NK-92 (cell line): ENCODE results near the gene NCOA5.

Source experiments
- DNase-seq: peaks from one replicate; lab custom pipeline; 2025; ENCODE audit not compliant: unreplicated experiment; lab: John Stamatoyannopoulos, UW

The NCOA5 gene

DNA sequence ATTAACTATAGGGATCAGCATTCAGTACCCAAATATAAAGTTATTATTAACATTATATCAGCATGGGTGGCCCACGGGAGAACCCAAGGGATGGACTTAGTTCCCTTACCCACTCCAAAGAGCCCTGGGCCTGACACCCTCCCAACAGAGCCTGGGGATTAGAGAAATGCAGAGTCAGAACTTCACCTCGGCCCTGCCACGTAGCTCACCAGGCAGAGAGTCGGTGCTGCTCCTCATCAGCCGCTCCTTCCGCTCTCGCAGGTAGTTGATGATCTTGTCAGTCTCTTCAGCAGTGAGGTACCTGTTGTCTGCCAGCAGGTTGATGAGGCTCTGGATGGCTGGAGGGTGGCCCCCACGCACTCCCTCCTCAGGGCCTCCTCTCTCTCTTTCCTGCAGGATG is 26.6 kb downstream of the NCOA5 start:
- DNase-seq, result no peak

DNA sequence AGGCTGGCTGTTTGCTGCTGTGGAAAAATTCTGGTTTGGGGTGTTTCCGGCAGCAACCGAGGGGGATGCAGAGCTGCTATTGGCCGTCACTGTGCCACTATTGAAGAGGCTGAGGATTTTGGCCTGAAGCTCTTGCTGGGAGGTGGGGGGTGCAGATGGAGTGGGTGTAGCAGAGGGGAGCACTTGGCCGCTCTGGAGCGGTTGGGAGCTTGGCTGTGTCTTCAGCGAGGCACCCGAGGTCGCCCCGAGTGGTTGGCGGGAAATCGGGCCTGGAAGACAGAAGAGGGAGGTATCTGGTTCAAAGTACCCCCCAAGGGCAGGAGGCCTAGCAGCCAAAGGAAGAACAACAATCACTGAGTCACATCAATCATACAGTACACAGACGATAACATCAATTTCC is 27.1 kb downstream of the NCOA5 start:
- no peak for DNase-seq

DNA sequence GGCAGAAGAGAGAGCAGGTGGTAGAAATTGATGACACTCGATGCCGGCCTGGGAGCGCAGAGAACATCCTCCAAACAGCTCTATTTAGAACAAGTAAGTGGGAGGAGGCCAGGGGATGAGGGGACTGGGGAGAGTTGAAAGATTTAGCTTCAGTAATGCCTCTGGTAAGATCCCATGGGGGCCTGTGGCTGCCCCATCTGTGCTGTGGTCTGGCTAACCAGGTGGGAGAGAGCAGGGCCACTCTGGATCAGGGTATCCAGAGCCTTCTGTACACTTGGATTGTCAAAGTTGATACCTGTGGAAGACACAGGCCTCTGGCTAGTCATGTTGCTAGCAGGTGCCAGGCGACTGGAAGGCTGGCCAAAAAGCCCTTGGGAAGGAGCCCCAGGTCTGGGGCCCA is 27.6 kb downstream of the NCOA5 start:
- no peak for DNase-seq

DNA sequence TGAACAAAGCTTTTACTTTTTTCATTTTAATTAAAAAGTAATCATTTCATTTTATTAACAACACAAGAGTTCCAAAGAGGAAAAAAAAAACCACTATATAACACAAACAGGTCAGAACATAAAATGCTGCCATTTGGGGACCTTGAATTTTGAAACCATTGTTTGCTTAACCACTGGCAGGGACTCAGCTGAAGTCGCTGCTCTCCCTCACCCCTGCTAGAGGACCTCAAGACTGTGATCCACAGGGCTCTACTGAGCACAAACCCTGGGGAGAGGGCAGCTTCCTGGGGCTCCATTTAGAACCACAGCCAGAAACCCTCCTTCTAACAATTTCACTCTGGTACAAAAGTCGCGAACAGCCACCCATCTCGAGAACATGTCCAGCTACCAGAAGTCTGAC is 28.8 kb downstream of the NCOA5 start:
- no peak for DNase-seq

DNA sequence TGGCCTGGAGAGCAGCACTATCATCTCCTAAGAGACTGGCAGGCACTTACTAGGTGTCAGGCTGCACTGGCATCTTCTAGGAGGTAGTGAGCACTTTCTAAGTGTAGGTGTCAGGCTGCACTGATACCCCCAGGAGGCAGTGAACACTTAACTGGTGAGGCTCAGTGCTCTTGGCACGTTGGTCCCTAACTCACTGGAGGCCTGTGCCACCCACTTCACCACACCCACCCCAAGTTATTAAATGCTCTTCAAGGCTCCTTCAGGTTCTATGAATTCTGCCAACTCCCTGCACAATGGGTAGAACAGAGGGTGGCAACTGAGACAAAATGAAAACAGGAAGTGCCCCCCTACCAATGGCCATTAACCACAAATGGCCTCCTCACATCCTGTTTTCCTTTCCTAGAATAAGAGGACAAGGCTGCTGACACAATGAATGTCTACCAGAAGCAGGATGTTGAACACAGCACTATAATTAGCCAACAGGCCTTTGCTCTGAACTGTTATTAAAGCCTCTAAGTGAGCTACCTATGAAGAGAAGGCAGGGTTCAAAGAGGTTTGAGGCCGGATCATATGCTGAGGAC is 29.4 kb downstream of the NCOA5 start:
- no peak for DNase-seq

DNA sequence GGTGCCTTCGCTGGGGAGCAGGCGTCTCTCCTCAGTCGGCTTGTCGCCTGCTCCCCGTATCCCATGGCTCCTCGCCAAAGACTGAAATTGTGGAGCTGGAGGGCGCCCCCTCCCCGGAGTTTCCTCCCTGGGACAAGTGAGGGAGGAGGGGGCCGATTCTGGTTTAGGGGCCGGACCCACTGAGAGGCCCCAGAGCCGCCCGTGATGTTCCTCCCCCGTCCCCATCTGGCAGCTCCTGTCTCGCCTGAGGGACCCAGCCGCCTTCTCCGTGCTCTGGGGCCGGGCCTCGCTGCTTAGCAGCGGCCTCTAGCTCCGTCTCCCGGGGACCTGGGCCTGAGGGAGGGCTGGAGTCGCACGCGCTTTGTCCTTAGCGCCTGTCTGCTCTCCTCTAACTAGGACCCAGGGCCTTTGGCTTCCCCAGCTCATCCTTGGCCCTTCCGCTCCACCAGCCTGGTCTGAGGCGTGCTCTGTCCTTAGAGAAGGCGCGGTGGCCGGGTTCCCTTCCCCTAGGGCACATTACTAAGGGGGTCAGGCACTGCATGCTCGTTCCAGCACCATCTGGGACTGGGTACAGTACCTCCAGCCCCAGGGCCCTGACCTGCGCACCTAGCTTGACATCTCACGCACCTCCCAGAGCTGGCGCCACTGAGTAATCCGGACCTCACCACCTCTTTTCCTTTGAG is 31.0 kb downstream of the NCOA5 start:
- no peak for DNase-seq

DNA sequence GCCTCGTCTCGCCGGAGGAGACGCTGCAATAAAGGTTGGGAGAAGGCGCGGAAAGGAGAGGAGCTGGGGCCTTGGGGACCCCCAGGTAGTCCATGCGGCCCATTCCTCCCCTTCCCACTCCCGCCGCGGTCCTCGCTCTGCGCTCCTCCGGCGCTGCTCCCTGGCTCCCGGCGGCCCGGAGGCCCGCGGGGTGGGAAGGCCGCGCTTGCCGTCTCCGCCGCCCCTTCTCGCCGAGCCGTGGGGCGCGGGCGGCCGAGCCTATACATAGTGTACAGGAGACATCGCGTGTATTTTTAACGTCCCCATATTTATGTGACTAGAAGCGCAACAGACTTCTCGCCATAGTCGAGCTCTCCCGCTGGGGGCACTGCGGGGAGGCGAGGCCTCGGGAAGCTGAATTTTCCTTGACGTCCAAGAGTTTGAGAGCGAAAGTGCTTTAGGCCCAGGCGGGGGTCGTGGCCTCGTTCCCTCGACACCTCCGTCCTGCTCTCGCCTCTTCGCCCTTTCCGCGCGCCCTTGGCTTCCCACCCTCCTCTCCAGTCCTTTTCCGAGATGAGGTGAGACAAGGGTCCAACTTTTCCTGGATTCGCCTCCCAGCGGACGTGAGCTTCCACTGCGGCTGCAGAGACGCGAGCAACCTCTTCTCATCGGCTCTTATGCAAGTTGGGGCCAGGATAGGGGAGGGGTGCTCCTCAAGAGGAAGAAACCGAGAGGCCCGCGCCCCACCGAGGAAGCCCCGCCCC is 31.7 kb downstream of the NCOA5 start:
- no peak for DNase-seq

DNA sequence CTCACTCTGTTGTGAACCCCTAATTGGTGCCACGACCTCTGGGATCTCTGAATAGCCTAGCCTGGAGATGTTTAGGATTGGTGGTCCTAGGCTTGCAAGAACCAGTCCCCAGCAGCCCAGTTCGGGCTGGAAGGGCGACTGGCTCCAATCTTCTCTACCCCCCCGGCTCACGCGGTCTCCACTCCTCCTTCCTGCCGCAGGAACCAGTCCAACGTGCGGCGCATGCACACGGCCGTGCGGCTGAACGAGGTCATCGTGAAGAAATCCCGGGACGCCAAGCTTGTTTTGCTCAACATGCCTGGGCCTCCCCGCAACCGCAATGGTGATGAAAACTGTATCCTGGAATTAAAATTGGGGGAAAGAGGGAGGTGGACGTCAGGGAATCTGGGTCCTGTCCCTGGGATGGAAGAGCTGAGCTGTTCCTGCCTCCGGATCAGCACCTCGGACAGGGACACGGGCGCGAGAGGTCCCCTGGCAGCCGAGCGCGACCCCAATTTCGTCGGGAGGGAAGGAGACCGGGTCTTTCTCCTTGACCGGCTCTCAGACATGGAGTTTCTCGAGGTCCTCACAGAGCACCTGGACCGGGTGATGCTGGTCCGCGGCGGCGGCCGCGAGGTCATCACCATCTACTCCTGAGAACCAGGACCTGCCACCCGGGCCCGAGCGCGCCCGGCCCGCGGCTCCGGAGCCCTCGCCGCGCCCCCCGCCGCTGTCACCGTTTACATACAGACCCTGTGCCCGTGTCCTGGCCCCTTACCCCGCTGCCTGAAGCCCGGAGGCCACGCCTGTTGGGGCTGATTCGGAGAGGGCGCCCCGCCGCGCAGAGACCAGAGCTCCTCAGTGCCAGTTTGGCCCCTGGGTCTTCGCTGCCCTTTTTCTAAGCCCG is 32.5 kb downstream of the NCOA5 start:
- no peak for DNase-seq

DNA sequence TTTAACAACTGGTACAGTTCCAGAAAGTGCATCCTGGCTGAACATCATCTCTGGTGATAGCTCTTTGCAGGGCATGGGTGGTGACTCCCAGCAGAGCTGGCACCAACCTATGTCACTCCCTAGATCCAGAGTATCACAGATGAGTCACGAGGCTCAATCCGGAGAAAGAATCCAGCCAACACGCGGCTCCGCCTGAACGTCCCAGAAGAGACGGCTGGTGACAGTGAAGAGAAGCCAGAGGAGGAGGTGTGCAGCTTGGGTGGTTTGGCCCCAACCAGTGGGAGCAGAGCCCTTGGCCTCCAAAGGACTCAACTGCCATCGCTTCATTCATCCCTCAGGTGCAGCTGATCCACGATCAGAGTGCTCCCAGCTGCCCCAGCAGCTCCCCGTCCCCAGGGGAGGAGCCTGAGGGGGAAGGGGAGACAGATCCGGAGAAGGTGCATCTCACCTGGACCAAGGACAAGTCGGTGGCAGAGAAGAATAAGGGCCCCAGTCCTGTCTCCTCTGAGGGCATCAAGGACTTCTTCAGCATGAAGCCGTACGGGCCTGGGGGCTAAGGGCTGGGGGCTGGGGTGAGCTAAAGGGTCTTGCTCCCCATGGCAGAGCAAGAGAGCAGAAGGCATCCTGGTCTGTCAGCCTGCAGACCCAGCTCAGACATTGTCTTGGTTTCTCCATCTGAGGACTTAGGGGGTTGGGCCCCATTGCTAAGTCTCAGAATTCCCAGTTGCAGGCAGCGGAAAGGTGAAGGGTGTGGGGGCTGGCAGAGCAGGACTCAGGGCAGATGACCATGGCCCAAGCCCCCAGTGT is 33.5 kb downstream of the NCOA5 start:
- no peak for DNase-seq

DNA sequence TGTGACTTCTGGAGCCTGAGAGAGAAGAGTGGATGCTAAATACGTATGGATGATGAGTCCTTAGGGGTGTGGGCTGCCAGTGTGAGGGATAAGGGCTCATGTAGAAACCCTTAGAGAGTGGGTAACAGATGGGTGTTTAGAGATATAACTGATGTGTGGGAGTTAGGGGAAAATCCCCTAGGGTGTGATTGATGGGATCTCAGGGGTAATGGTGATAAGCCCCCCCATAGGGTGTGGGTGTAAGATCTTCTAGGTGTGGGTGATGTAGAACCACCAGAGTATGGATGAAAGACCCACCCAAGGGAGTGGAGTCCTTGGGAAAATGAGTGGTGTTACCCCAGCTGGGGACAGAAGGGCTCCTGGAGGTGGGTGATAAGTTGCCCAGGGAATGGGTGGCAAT is 34.5 kb downstream of the NCOA5 start:
- no peak for DNase-seq

DNA sequence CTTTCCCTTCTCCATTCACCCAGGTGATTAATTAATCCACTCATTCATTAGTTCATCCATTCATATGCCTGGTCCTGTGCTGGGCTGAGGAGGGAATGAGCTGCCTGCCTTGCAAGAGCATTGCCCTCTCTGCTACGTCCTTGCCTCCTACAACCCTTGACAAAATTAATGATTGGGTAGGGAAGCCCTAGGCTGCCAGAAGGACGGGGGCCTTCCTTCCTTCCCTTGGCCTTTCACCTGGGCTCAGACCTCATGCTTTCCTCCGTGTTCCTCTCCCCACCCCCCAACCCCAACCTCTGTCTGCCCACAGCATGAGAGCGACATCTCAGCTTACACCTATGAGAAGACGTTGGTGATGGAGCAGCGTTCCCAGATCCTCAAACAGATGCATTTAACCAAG is 35.2 kb downstream of the NCOA5 start:
- no peak for DNase-seq

DNA sequence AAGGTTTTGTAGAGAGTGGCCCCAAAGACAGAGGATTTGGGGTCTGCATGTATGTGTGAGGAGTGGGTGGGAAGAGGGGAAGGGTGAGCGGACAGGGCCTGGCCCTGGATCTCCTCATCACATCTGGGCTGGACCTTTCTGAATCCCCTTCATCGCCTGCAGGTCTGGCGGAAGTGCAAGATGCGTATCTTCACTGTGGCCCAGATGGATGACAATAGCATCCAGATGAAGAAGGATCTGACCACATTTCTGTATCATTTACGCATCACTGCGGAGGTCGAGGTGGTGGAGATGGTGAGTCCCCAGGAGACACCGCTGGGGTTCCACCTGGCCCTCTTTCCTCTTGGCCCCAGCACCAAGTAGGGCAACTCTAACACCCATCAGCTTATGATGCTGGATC is 36.3 kb downstream of the NCOA5 start:
- no peak for DNase-seq

DNA sequence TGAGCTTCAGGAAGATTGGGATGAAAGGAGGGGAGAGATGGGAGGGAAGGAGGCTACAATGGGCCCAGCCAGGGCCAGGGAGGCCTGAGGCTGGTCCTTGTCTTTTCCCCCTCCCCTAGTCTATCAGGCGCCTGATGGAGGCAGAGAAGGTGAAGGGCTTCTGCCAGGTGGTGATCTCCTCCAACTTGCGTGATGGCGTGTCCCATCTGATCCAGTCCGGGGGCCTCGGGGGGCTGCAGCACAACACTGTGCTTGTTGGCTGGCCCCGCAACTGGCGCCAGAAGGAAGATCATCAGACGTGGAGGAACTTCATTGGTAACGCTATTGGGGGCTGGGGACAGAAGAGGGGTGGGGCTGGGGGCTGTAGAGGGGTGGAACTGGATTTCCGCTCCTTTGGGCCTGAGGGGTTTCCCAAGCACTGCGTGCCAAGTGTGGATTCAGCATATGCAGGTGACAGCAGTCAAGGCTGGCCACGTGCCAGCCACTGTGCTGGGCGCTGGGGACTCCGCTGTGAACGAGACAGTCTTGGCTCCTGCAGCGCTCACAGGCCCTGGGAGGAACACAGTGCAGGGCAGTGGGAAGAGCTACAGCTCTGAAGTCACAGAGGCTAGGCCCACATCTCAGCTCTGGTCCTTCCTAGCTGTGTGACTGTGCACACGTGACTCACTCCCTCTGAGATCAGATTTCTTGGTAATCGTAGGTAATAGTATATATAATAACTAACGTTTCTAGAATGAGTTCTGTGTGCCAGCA is 38.0 kb downstream of the NCOA5 start:
- no peak for DNase-seq

DNA sequence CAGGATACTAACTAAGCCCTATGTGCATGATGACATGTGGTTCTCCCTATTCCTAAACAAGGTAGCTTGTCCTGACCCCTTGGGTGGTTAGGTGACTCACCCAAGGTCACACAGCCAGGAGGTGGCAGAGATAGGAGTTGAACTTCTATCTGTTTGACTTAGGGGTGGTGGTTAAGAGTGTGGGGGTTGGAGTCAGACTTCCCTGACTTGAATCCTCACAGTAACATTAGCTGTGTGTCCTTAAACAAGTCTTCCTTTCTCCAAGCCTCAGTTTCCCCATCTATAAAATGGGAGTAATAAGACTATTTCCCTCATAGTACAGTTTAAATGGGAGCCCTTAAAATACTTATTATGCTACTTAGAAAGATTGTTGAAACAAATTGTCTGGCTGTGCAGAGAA is 38.9 kb downstream of the NCOA5 start:
- DNase-seq, result no peak

DNA sequence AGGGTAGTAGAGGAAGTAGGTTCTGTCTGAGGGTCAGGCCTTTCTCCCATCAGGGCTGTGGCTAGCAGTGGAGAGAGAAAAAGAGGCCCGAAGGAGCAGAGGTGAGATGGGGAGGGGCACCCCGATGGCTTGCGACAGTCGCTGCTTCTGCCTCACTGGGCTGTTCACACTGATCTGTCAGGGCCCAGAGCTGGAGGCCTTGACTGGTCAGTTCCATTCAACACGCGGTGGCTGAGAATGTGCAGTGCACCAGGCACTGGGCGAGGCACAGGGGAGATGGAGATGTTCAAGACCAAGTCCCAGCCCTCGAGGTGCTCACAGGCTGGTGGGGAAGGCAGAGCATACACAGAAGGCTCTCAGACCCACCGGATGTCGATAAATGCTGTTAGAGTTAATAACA is 39.3 kb downstream of the NCOA5 start:
- no peak for DNase-seq

DNA sequence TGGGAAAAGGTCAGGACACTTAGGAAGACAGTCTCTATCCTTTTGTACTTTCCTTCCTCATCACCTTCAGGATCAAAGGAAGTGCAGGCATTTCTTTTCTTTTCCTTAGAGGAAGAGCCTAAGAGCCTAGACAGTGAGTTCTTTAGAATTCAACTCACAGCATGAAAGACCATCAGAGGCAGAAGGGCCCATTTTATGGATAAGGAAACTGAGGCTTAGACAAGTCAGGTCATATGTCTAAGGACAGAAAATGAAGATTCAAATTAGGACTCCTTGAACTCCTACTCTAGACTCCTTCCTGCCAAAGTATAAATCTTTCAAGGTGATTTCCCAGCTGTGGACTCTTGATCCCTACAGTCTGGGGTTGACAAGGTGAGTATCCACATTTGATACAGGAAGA is 39.9 kb downstream of the NCOA5 start:
- no peak for DNase-seq

DNA sequence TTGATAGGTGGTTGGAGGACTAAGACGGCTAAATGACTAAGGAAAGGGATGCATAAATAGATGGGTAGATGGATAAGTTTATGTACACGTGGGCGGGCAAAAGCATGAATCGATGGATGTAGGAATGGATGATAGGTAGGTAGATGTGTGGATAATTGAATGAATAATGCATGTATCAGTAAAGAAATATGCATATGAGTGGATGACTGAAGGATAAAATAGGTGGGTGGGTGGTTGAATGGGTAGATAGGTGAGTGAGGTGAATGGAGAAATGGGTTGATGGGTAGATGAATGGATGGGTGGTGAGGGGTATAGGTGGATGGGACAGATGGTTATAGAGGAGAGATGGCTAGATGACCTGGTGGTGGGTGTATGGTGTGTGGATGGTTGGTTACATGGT is 40.6 kb downstream of the NCOA5 start:
- DNase-seq, result no peak

DNA sequence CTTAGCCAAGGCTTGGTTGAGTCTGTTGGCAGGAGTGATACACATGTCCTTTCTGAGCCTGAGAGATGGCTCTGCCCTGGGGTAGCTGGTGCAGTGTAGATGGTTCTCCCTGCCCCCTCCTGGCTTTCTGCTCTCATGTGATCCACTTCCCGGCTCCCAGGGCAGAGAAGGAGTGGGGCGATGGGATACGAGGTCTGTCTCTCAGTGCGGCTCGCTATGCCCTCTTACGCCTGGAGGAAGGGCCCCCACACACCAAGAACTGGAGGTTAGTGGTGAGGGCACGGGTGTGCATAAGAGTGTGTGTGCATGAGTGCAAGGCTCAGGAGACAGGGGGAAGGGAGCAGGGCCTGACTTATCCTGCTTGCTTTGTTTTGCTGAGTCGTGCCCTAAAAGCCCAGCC is 41.9 kb downstream of the NCOA5 start:
- DNase-seq, result no peak

DNA sequence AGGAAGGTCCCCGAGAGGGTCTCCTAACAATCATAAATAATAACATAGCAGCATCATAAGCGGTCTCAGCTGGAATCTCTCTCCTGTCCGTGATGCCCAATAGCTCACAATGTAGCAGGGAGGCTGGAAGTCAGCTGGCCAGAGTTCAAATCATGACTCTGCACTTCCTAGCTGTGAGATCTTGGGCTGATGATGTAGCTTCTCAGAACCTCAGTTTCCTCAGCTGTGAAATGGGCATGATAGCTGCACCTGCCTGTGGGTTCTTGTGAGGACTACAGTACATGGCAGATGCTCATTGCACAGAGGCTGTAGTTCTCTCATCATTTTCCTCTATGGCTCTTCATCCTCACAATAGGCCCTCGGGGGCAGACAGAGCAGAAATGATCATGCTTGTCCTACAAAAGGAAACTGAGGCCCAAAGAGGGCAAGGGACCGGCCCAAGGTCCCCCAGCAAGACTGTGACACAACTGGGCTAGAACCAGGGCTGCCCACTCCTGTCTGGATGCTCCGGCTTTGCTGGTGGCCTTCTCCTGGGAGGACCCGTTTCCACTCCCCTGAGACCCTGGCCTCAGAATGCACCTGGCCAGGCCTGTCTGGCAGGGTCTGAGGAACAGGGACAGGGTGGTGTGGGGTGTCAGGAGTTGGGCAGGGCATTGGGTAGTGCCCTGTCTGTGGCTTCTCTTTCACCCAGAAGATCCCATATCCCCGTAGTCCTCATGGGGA is 43.0 kb downstream of the NCOA5 start:
- no peak for DNase-seq
